VCaP (cell line): ENCODE measurements around the gene LRRC74B.
"Not testable (repeated sequence)": the region's sequence is repeated elsewhere in the genome, so short reads cannot be mapped to it uniquely, and the experiment has no call there.

Experiments
- H3K27ac ChIP-seq: fragments of 450-650 bp; 2 replicates; pipeline ENCODE4 v1.5.1; 2017
- CTCF ChIP-seq: fragments of 450-650 bp; conservative IDR thresholded peaks from 2 replicates; pipeline ENCODE4 v1.5.1; 2017; ENCODE audit warnings: mild to moderate bottlenecking, moderate library complexity

Gene LRRC74B

GRCh38 chr22:20999350-21000206, 46.2 kb upstream of the LRRC74B start:
- no peak for TF ChIP-seq CTCF
- H3K27ac ChIP-seq: peak overlapping the region; percentile 99

GRCh38 chr22:21000207-21000986, 45.3 kb upstream of the LRRC74B start:
- TF ChIP-seq CTCF: no peak
- peak overlapping the region; percentile 99 for H3K27ac ChIP-seq

- TF ChIP-seq CTCF: no peak
- peak overlapping the region; percentile 99 for H3K27ac ChIP-seq
These were observed 44.7 kb upstream of the LRRC74B start for GRCh38 chr22:21000987-21001600.

GRCh38 chr22:21001601-21002325, 44.0 kb upstream of the LRRC74B start, which contains the start of gene THAP7:
THAP7 (minus strand) TSS chr22:21002118; CDS start chr22:21001911, 207 bp downstream.
- H3K27ac ChIP-seq: peak within 1 kb of the TSS; percentile 99
- TF ChIP-seq CTCF: no peak

- H3K27ac ChIP-seq: peak overlapping the region; percentile 99
- no peak for TF ChIP-seq CTCF
These were observed 42.0 kb upstream of the LRRC74B start for GRCh38 chr22:21003782-21004181.

- not testable (repeated sequence) for H3K27ac ChIP-seq
These were observed 36.5 kb upstream of the LRRC74B start for GRCh38 chr22:21009208-21009607.

- TF ChIP-seq CTCF: no peak
- H3K27ac ChIP-seq: no peak overlapping the region
These were observed 35.9 kb upstream of the LRRC74B start for GRCh38 chr22:21009638-21010425.
